H1 (cell line): ENCODE data around the gene PIK3R5. TPM values are rescaled to one million over a fixed set of nuclear protein-coding genes. Genes with fewer than 3 reads are reported as not detected.

Experiments used
- CTCF ChIA-PET: fragments of 300-600 bp; sonication (Branson Sonifier 250); formaldehyde crosslinking; loops from one replicate; lab custom pipeline; 2021; ENCODE audit not compliant: partially characterized antibody; lab: Charles Lee
- POLR2A ChIA-PET: fragments of 300-600 bp; sonication (Branson Sonifier 250); formaldehyde crosslinking; loops from one replicate; lab custom pipeline; 2021; ENCODE audit warnings: inconsistent platforms; ENCODE audit not compliant: partially characterized antibody; lab: Charles Lee
- DNase-seq, 2 experiments: peaks; one replicate each; pipeline versions ENCODE4 v3.0.0 to v3.0.0-alpha.2; 2010 to 2022; ENCODE audit warnings: low spot score in 2 of 2, low read depth in 1 of 2, mixed read lengths in 1 of 2
- FAIRE-seq: peaks from 2 replicates; lab custom pipeline; 2011; peaks lifted over from hg19 to GRCh38; lab: Jason Lieb, UNC
- H2AFZ ChIP-seq: 2 replicates; pipeline ENCODE4 v1.8.1; 2012; ENCODE audit warnings: low read length, inconsistent platforms
- H2AK5ac ChIP-seq: 2 replicates; pipeline ENCODE4 v1.6.1; 2013; ENCODE audit warnings: low read depth, low read length
- H2BK120ac ChIP-seq: replicated peaks from 2 replicates; pipeline ENCODE3; 2013; ENCODE audit warnings: low read depth, low read length, inconsistent platforms
- H2BK12ac ChIP-seq: 2 replicates; pipeline ENCODE4 v1.6.1; 2013; ENCODE audit warnings: low read depth, low read length
- H2BK15ac ChIP-seq: 2 replicates; pipeline ENCODE4 v1.6.1; 2013; ENCODE audit warnings: low read length
- H2BK20ac ChIP-seq: 2 replicates; pipeline ENCODE4 v1.6.1; 2013; ENCODE audit warnings: low read length
- H2BK5ac ChIP-seq: 2 replicates; pipeline ENCODE4 v1.6.1; 2013; ENCODE audit warnings: low read depth, low read length
- H3K14ac ChIP-seq: 2 replicates; pipeline ENCODE4 v1.6.1; 2013; ENCODE audit warnings: inconsistent platforms; ENCODE audit not compliant: insufficient read length
- H3K18ac ChIP-seq: 2 replicates; pipeline ENCODE4 v1.6.1; 2013; ENCODE audit warnings: low read length; ENCODE audit errors: extremely low read depth
- H3K23ac ChIP-seq: 2 replicates; pipeline ENCODE4 v1.6.1; 2013; ENCODE audit warnings: inconsistent platforms; ENCODE audit not compliant: insufficient read length
- H3K23me2 ChIP-seq: 2 replicates; pipeline ENCODE4 v1.6.1; 2013; ENCODE audit warnings: low read depth, low read length
- H3K27ac ChIP-seq: 2 replicates; pipeline ENCODE4 v1.6.1; 2011; ENCODE audit warnings: low read depth, low read length, inconsistent platforms
- H3K27me3 ChIP-seq, 4 experiments: replicated peaks in 1 of 4; 1 replicate in 1 of 4; 2 replicates in 3 of 4; pipeline versions ENCODE4 v1.6.1 to v1.8.1; 2011 to 2013; ENCODE audit warnings: low read length in 3 of 4, mild to moderate bottlenecking in 3 of 4, inconsistent platforms in 2 of 4, mixed read lengths in 2 of 4, moderate library complexity in 1 of 4; ENCODE audit not compliant: control insufficient read depth in 3 of 4, insufficient read depth in 3 of 4; ENCODE audit errors: extremely low read depth in 1 of 4
- H3K36me3 ChIP-seq, 4 experiments: 2 replicates each; pipeline versions ENCODE4 v1.6.1 to v1.8.1; 2011 to 2013; ENCODE audit warnings: mild to moderate bottlenecking in 4 of 4, low read length in 3 of 4, moderate library complexity in 2 of 4, control low read depth in 1 of 4, inconsistent platforms in 1 of 4; ENCODE audit not compliant: insufficient read depth in 4 of 4, control insufficient read depth in 2 of 4
- H3K4ac ChIP-seq: replicated peaks from 2 replicates; pipeline ENCODE3; 2013; ENCODE audit warnings: low read length, low read depth, mixed read lengths, inconsistent platforms; ENCODE audit not compliant: insufficient read length
- H3K4me1 ChIP-seq, 4 experiments: replicated peaks in 1 of 4; 1 replicate in 1 of 4; 2 replicates in 3 of 4; pipeline versions ENCODE4 v1.6.1 to v1.8.1; 2011 to 2013; ENCODE audit warnings: low read length in 3 of 4, inconsistent platforms in 2 of 4, mixed read lengths in 1 of 4; ENCODE audit not compliant: insufficient read depth in 4 of 4, control insufficient read depth in 3 of 4
- H3K4me2 ChIP-seq, 2 experiments: 2 replicates each; pipeline versions ENCODE4 v1.6.1 to v1.8.1; 2011 to 2013; ENCODE audit warnings: low read depth in 2 of 2, low read length in 2 of 2, control low read depth in 1 of 2, inconsistent platforms in 1 of 2, mild to moderate bottlenecking in 1 of 2; ENCODE audit not compliant: insufficient read depth in 1 of 2
- H3K4me3 ChIP-seq, 4 experiments: fragments of 200-600, 300-600 bp in 1 of 4; sonication (generic), shearing (Covaris generic), sonication (Bioruptor Twin) in 1 of 4; 2 replicates each; pipeline versions ENCODE4 v1.5.1 to v1.8.1; 2011 to 2016; ENCODE audit warnings: low read length in 4 of 4, low read depth in 3 of 4, control low read depth in 2 of 4, inconsistent platforms in 2 of 4, mild to moderate bottlenecking in 2 of 4, mixed read lengths in 1 of 4, moderate library complexity in 1 of 4; ENCODE audit not compliant: insufficient read depth in 2 of 4; ENCODE audit errors: extremely low read depth in 1 of 4
- H3K56ac ChIP-seq: replicated peaks from 2 replicates; pipeline ENCODE3; 2013; ENCODE audit warnings: low read depth, mild to moderate bottlenecking, mixed read lengths, low read length, inconsistent platforms; ENCODE audit not compliant: insufficient read length
- H3K79me1 ChIP-seq: 2 replicates; pipeline ENCODE4 v1.6.1; 2013; ENCODE audit warnings: low read depth, low read length, control low read depth
- H3K79me2 ChIP-seq, 2 experiments: 2 replicates each; pipeline versions ENCODE4 v1.6.1 to v1.8.1; 2012 to 2013; ENCODE audit warnings: low read length in 2 of 2, mild to moderate bottlenecking in 2 of 2, inconsistent platforms in 1 of 2; ENCODE audit not compliant: insufficient read depth in 2 of 2, control insufficient read depth in 1 of 2
- H3K9ac ChIP-seq, 4 experiments: replicated peaks in 1 of 4; 1 replicate in 1 of 4; 2 replicates in 3 of 4; pipeline versions ENCODE4 v1.6.1 to v1.8.1; 2011 to 2013; ENCODE audit warnings: low read depth in 3 of 4, low read length in 3 of 4, control low read depth in 2 of 4, mild to moderate bottlenecking in 2 of 4, moderate library complexity in 2 of 4, inconsistent platforms in 1 of 4; ENCODE audit errors: extremely low read depth in 1 of 4
- H3K9me3 ChIP-seq, 2 experiments: 2 replicates each; pipeline versions ENCODE4 v1.6.1 to v1.8.1; 2012 to 2013; ENCODE audit warnings: mild to moderate bottlenecking in 2 of 2, moderate library complexity in 2 of 2, control low read depth in 1 of 2, inconsistent platforms in 1 of 2, low read depth in 1 of 2, low read length in 1 of 2, mixed read lengths in 1 of 2; ENCODE audit not compliant: insufficient read depth in 2 of 2
- H4K20me1 ChIP-seq, 2 experiments: replicated peaks in 1 of 2; 2 replicates each; pipeline versions ENCODE3 to v1.8.1; 2011 to 2013; ENCODE audit warnings: inconsistent platforms in 2 of 2, low read length in 2 of 2, mild to moderate bottlenecking in 1 of 2; ENCODE audit not compliant: insufficient read depth in 2 of 2, control insufficient read depth in 1 of 2
- H4K5ac ChIP-seq: 2 replicates; pipeline ENCODE4 v1.6.1; 2013; ENCODE audit warnings: low read length, low read depth, mixed read lengths, inconsistent platforms; ENCODE audit not compliant: insufficient read length
- H4K8ac ChIP-seq: 2 replicates; pipeline ENCODE4 v1.8.0; 2013; ENCODE audit warnings: mild to moderate bottlenecking, moderate library complexity, low read length, inconsistent platforms; ENCODE audit not compliant: insufficient read depth; ENCODE audit errors: extremely low read depth
- H4K91ac ChIP-seq: replicated peaks from 2 replicates; pipeline ENCODE3; 2013; ENCODE audit warnings: low read length, mixed read lengths, inconsistent platforms; ENCODE audit not compliant: insufficient read length
- ASH2L ChIP-seq: fragments of 200-600, 300-600 bp; sonication (generic); IDR thresholded peaks from one replicate; pipeline ENCODE4 v1.7.1; 2017; ENCODE audit warnings: low read length
- CBX8 ChIP-seq: fragments of 300-800, 300-1000 bp; sonication (generic); IDR thresholded peaks from 2 replicates; pipeline ENCODE4 v1.7.1; 2016; ENCODE audit warnings: low read depth, low read length, borderline replicate concordance
- CTBP2 ChIP-seq: IDR thresholded peaks from 2 replicates; pipeline ENCODE4 v1.7.0; 2011; ENCODE audit warnings: borderline replicate concordance, mild to moderate bottlenecking, moderate library complexity, mixed read lengths, low read length; ENCODE audit not compliant: insufficient read depth, insufficient read length
- JUND ChIP-seq: IDR thresholded peaks from 2 replicates; pipeline ENCODE4 v1.6.1; 2011; ENCODE audit warnings: mild to moderate bottlenecking, improper control_type of control experiment, low read length
- NRF1 ChIP-seq: IDR thresholded peaks from 2 replicates; pipeline ENCODE4 v1.6.1; 2011; ENCODE audit warnings: mild to moderate bottlenecking, low read depth, low read length, improper control_type of control experiment
- RNF2 ChIP-seq: fragments of 200-900, 300-1000 bp; sonication (generic); IDR thresholded peaks from 2 replicates; pipeline ENCODE4 v1.7.1; 2016; ENCODE audit warnings: borderline replicate concordance, low read depth, mild to moderate bottlenecking, antibody characterized with exemption, low read length; ENCODE audit not compliant: poor library complexity, severe bottlenecking; ENCODE audit errors: missing control alignments
- SIX5 ChIP-seq: IDR thresholded peaks from 2 replicates; pipeline ENCODE4 v1.6.1; 2011; ENCODE audit warnings: mild to moderate bottlenecking, low read depth, low read length
- SP4 ChIP-seq: IDR thresholded peaks from 2 replicates; pipeline ENCODE4 v1.6.1; 2012; ENCODE audit warnings: low read length, inconsistent platforms
- TCF12 ChIP-seq: IDR thresholded peaks from 2 replicates; pipeline ENCODE4 v1.6.1; 2011; ENCODE audit warnings: low read depth, mild to moderate bottlenecking, low read length
- USF2 ChIP-seq: IDR thresholded peaks from 2 replicates; pipeline ENCODE4 v1.6.1; 2011; ENCODE audit warnings: low read length, improper control_type of control experiment
- WGBS, 2 experiments: shearing (Covaris generic) in 1 of 2; methylation state at CpG; one replicate each; pipeline versions ENCODE4 v1.1.6 to v1.1.7; 2013 to 2015; ENCODE audit warnings: low lambda C conversion rate in 2 of 2, mixed read lengths in 2 of 2, inconsistent platforms in 1 of 2, low coverage in 1 of 2, missing lambda C conversion rate in 1 of 2; ENCODE audit not compliant: insufficient replicate concordance in 2 of 2, insufficient coverage in 1 of 2, insufficient read length in 1 of 2; ENCODE audit errors: extremely low coverage in 1 of 2, missing lambda C conversion rate in 1 of 2; 5-methylcytosine and 5-hydroxymethylcytosine counted together
- polyA plus RNA-seq, 7 experiments: library from polyadenylated mRNA; depleted of rRNA in 3 of 7; stranded (reverse) in 5 of 7; unstranded in 2 of 7; fragments of >200 nt in 5 of 7; fragments of 200-250 nt in 2 of 7; gene quantifications; 1 replicate in 5 of 7; 2 replicates in 1 of 7; 4 replicates in 1 of 7; pipeline versions ENCODE4 v1.2.1 to v1.2.3, GENCODE V29; 2011 to 2013; ENCODE audit warnings: missing spikeins in 2 of 7, mixed read lengths in 2 of 7
- total RNA-seq: library from RNA; stranded (reverse); fragmentation: NEBNext Ultra II Directional; extraction: Animal tissue kit (Norgen Biotek cat#: 25700); gene quantifications from 2 replicates; pipeline ENCODE4 v1.2.1, GENCODE V29; 2021

Gene PIK3R5
- total and polyA plus RNA-seq, 2 of the 8 experiments (the other 6 are each of a cell fraction or from before 2014, with no cell fraction given), result 2.7 to 4.3 TPM

GRCh38 chr17:9004961-9005285 is 39.4 kb upstream of the PIK3R5 start:
- no peak for DNase-seq
- peaks cover 8% of the 10 kb centered on the region; the same call in 1 of the 2 replicates for H3K23me2 ChIP-seq
- no peak overlapping the region for H3K56ac ChIP-seq
- H2BK12ac ChIP-seq, result no peak overlapping the region
- TF ChIP-seq USF2, result no peak
- no peak for TF ChIP-seq NRF1
- no peak for TF ChIP-seq CBX8
- no peak for TF ChIP-seq SP4
- no peak for TF ChIP-seq SIX5
- no peak for TF ChIP-seq CTBP2
- TF ChIP-seq TCF12, result no peak
- TF ChIP-seq JUND, result no peak
- TF ChIP-seq RNF2, result no peak
- no peak for TF ChIP-seq ASH2L
- no peak overlapping the region for H3K14ac ChIP-seq
- no peak overlapping the region for H2BK20ac ChIP-seq
- no peak for FAIRE-seq
- peak overlapping the region; percentile 80 to 82; a peak in 2 of 4 replicates for H3K4me2 ChIP-seq
- H4K91ac ChIP-seq, result no peak overlapping the region
- no peaks in the 10 kb centered on the region for H3K79me2 ChIP-seq
- H4K20me1 ChIP-seq, result peaks cover 2 to 6% of the 10 kb centered on the region in 2 experiments
- H4K8ac ChIP-seq, result no peak overlapping the region
- 33% methylated on average over 6 of the region's 6 CpGs; no CpG with 5 or more reads in 1 of the 2 experiments for whole genome bisulfite sequencing, 2 experiments
- no peak overlapping the region for H2AFZ ChIP-seq
- peak overlapping the region; percentile 61; the same call in 1 of the 2 replicates for H2BK15ac ChIP-seq
- no peak overlapping the region for H3K18ac ChIP-seq
- ChIA-PET POLR2A (interaction anchor here (1.6 to 1.9 kb wide), 2 partner anchors 9 to 17 kb away, joined by 4 to 7 read pairs; partner anchors contain the start of gene NTN1), CTCF (interaction anchor here (0.8 to 4.5 kb wide), 14 partner anchors 10 to 286 kb away, joined by 3 to 38 read pairs (median 4); partner anchors contain the start of gene NTN1)
- no peak overlapping the region for H2BK120ac ChIP-seq
- no peak overlapping the region for H4K5ac ChIP-seq
- H2BK5ac ChIP-seq, result no peak overlapping the region
- H3K79me1 ChIP-seq, result no peaks in the 10 kb centered on the region
- H3K4me1 ChIP-seq, result peaks cover 6 to 17% (median 10%) of the 10 kb centered on the region in 4 experiments
- H3K9me3 ChIP-seq, result peaks cover 0 to 4% of the 10 kb centered on the region in 2 experiments; a peak in 1 of 4 replicates
- peaks cover 56 to 77% (median 68%) of the 10 kb centered on the region in 4 experiments for H3K27me3 ChIP-seq
- H3K9ac ChIP-seq, result no peak overlapping the region
- no peak overlapping the region for H2AK5ac ChIP-seq
- peak overlapping the region in 1 of 4 experiments; percentile 61; a peak in 2 of 8 replicates for H3K4me3 ChIP-seq
- H3K23ac ChIP-seq, result no peak overlapping the region
- H3K4ac ChIP-seq, result no peak overlapping the region
- peaks cover 0 to 5% (median 0%) of the 10 kb centered on the region in 4 experiments; a peak in 1 of 8 replicates for H3K36me3 ChIP-seq
- H3K27ac ChIP-seq, result no peak overlapping the region
